Activated CD8-positive, alpha-beta T cell treated with anti-CD3 and anti-CD28 coated beads for 36 hours (primary cell): Measurements from ENCODE around the gene DIAPH2. TPM values are rescaled to one million over a fixed set of nuclear protein-coding genes. Genes with fewer than 3 reads are reported as not detected.

Experiments used
- ATAC-seq: fragments of 200-7000 bp; cut with Tn5 transposase; one replicate; pipeline ENCODE4 v1.10.0; 2021; ENCODE audit warnings: mild to moderate bottlenecking, moderate library complexity
- CTCF ChIA-PET: fragments of 350-600 bp; sonication (Branson Sonifier 250); formaldehyde crosslinking; loops from one replicate; lab custom pipeline; 2021; ENCODE audit warnings: antibody characterized with exemption; lab: Charles Lee
- POLR2A ChIA-PET: fragments of 350-600 bp; sonication (Branson Sonifier 250); formaldehyde crosslinking; loops from one replicate; lab custom pipeline; 2021; ENCODE audit warnings: antibody characterized with exemption; lab: Charles Lee
- DNase-seq: peaks from one replicate; pipeline ENCODE4 v3.0.0-alpha.2; 2020
- H3K27ac Mint-ChIP-seq: one replicate; pipeline ENCODE4 v1.8.0; 2021; ENCODE audit warnings: mild to moderate bottlenecking, mixed read lengths
- H3K27me3 Mint-ChIP-seq: one replicate; pipeline ENCODE4 v1.8.0; 2021; ENCODE audit warnings: mixed read lengths
- H3K36me3 Mint-ChIP-seq: one replicate; pipeline ENCODE4 v1.8.0; 2021; ENCODE audit warnings: low read depth, mixed read lengths
- H3K4me1 Mint-ChIP-seq: one replicate; pipeline ENCODE4 v1.8.0; 2021; ENCODE audit warnings: low read depth, mixed read lengths
- H3K4me3 Mint-ChIP-seq: one replicate; pipeline ENCODE4 v1.8.0; 2021; ENCODE audit warnings: mild to moderate bottlenecking, moderate library complexity, mixed read lengths
- H3K9me3 Mint-ChIP-seq: one replicate; pipeline ENCODE4 v1.8.0; 2021; ENCODE audit warnings: mixed read lengths
- CTCF ChIP-seq: fragments of 200-600 bp; IDR thresholded peaks from one replicate; pipeline ENCODE4 v1.8.0; 2022; ENCODE audit warnings: antibody characterized with exemption, mild to moderate bottlenecking
- intact Hi-C: fragments of 100-400 bp; cut with micrococcal nuclease; formaldehyde crosslinking; loops from one replicate; pipeline ENCODE4 v1.10.0; 2022
- total RNA-seq, 2 experiments: library from RNA; stranded (reverse); gene quantifications; one replicate each; pipeline ENCODE4 v1.2.3, GENCODE V29; 2021

Gene DIAPH2
- total RNA-seq, 2 experiments from 2014 or later, result 8.1 to 8.5 TPM

GRCh38 chrX:97387004-97387403 lies 702.4 kb downstream of the DIAPH2 start:
- Mint-ChIP-seq H3K4me3 (no peak overlapping the region), H3K27ac (no peak overlapping the region), H3K9me3 (no peaks in the 10 kb centered on the region), H3K4me1 (peaks cover 5% of the 10 kb centered on the region), H3K36me3 (no peaks in the 10 kb centered on the region), H3K27me3 (no peaks in the 10 kb centered on the region)
- DNase-seq, result no peak
- POLR2A ChIA-PET, result no interaction called here
- TF ChIP-seq CTCF, result no peak
- ATAC-seq, result no peak
- CTCF ChIA-PET, result no interaction called here
- intact Hi-C loops, result no loop called here

GRCh38 chrX:97389761-97390192 lies 705.1 kb downstream of the DIAPH2 start:
- ATAC-seq (no peak), DNase-seq (no peak)
- intact Hi-C loops, result no loop called here
- ChIA-PET CTCF (no interaction called here), POLR2A (no interaction called here)
- Mint-ChIP-seq H3K27me3 (no peaks in the 10 kb centered on the region), H3K27ac (no peak overlapping the region), H3K4me3 (no peak overlapping the region), H3K9me3 (no peaks in the 10 kb centered on the region), H3K36me3 (no peaks in the 10 kb centered on the region), H3K4me1 (peaks cover 5% of the 10 kb centered on the region)
- TF ChIP-seq CTCF, result no peak

GRCh38 chrX:97397371-97397770 lies 712.7 kb downstream of the DIAPH2 start:
- ChIA-PET POLR2A (interaction anchor here (0.7 kb wide), 1 partner anchor 180 kb away, joined by 3 read pairs; no protein-coding TSS in a partner anchor), CTCF (no interaction called here)
- ATAC-seq, result no peak
- TF ChIP-seq CTCF, result no peak
- peaks cover 37% of the 10 kb centered on the region for H3K4me1 Mint-ChIP-seq
- H3K27ac Mint-ChIP-seq, result peak overlapping the region; percentile 88
- intact Hi-C loops, result no loop called here
- no peak for DNase-seq
- no peak overlapping the region for H3K4me3 Mint-ChIP-seq
- no peaks in the 10 kb centered on the region for H3K27me3 Mint-ChIP-seq
- no peaks in the 10 kb centered on the region for H3K9me3 Mint-ChIP-seq
- no peaks in the 10 kb centered on the region for H3K36me3 Mint-ChIP-seq

GRCh38 chrX:97398030-97398551 lies 713.4 kb downstream of the DIAPH2 start:
- DNase-seq, result peak; percentile 17
- Mint-ChIP-seq H3K36me3 (no peaks in the 10 kb centered on the region), H3K9me3 (no peaks in the 10 kb centered on the region), H3K4me1 (peaks cover 39% of the 10 kb centered on the region), H3K4me3 (peak overlapping the region; percentile 4), H3K27me3 (no peaks in the 10 kb centered on the region), H3K27ac (peak overlapping the region; percentile 88)
- ATAC-seq, result peak; percentile 73
- ChIA-PET POLR2A (no interaction called here), CTCF (no interaction called here)
- intact Hi-C loops, result no loop called here
- no peak for TF ChIP-seq CTCF

GRCh38 chrX:97399400-97399799 lies 714.8 kb downstream of the DIAPH2 start:
- CTCF ChIA-PET, result no interaction called here
- H3K36me3 Mint-ChIP-seq, result no peaks in the 10 kb centered on the region
- no peak overlapping the region for H3K4me3 Mint-ChIP-seq
- H3K27me3 Mint-ChIP-seq, result no peaks in the 10 kb centered on the region
- H3K9me3 Mint-ChIP-seq, result no peaks in the 10 kb centered on the region
- peaks cover 44% of the 10 kb centered on the region for H3K4me1 Mint-ChIP-seq
- H3K27ac Mint-ChIP-seq, result peak overlapping the region; percentile 88
- POLR2A ChIA-PET, result no interaction called here
- ATAC-seq (peak; percentile 18), DNase-seq (peak; percentile 29)
- no peak for TF ChIP-seq CTCF
- intact Hi-C loops, result no loop called here
